ENCODE data around the gene UROC1.

GRCh38 chr3:126537730-126538281, 20.2 kb upstream of the UROC1 start:
- TF ChIP-seq, protein P1, sequence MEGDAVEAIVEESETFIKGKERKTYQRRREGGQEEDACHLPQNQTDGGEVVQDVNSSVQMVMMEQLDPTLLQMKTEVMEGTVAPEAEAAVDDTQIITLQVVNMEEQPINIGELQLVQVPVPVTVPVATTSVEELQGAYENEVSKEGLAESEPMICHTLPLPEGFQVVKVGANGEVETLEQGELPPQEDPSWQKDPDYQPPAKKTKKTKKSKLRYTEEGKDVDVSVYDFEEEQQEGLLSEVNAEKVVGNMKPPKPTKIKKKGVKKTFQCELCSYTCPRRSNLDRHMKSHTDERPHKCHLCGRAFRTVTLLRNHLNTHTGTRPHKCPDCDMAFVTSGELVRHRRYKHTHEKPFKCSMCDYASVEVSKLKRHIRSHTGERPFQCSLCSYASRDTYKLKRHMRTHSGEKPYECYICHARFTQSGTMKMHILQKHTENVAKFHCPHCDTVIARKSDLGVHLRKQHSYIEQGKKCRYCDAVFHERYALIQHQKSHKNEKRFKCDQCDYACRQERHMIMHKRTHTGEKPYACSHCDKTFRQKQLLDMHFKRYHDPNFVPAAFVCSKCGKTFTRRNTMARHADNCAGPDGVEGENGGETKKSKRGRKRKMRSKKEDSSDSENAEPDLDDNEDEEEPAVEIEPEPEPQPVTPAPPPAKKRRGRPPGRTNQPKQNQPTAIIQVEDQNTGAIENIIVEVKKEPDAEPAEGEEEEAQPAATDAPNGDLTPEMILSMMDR (IDR thresholded peaks at IDR 0.05) = no peak
- no peak for TF ChIP-seq POLR2A (IDR thresholded peaks at IDR 0.05)
